GM23248 (cell line): ENCODE measurements around the gene PEX6.

Experiments used
- EZH2 ChIP-seq: fragments of 200-600 bp; sonication (generic); IDR thresholded peaks from 2 replicates; pipeline ENCODE4 v1.6.1; 2018; ENCODE audit warnings: antibody characterized with exemption, mild to moderate bottlenecking; ENCODE audit not compliant: insufficient read depth, poor library complexity, severe bottlenecking
- EZH2phosphoT487 ChIP-seq: fragments of 200-600 bp; sonication (generic); IDR thresholded peaks from 2 replicates; pipeline ENCODE4 v1.6.1; 2018; ENCODE audit warnings: antibody characterized with exemption, moderate library complexity, mild to moderate bottlenecking, low read depth; ENCODE audit not compliant: insufficient read depth

- TF ChIP-seq EZH2 (no peak), EZH2phosphoT487 (no peak)
These were observed 9.6 kb downstream of the PEX6 start for GRCh38 chr6:42969431-42969830.
